SK-N-SH (cell line): ENCODE measurements around the gene SLC7A8. TPM values are rescaled to one million over a fixed set of nuclear protein-coding genes. Genes with fewer than 3 reads are reported as not detected.

ENCODE experiments used
- CTCF ChIA-PET: fragments of 300-600, 350-600 bp; formaldehyde crosslinking; extraction: SDS; loops from one replicate; lab custom pipeline; 2021; lab: Yijun Ruan, JAX
- POLR2A ChIA-PET: fragments of 350-600 bp; sonication (Branson Sonifier 250); formaldehyde crosslinking; extraction: SDS; loops from one replicate; lab custom pipeline; 2020; ENCODE audit warnings: antibody characterized with exemption, inconsistent platforms; lab: Yijun Ruan, JAX
- DNase-seq: peaks from one replicate; pipeline ENCODE4 v3.0.0; 2012
- H2AFZ ChIP-seq: fragments of 200-600 bp; sonication (generic); 2 replicates; pipeline ENCODE4 v1.8.1; 2016; ENCODE audit warnings: antibody characterized with exemption, mild to moderate bottlenecking, low read depth
- H3F3A ChIP-seq: fragments of 200-600 bp; sonication (generic); replicated peaks from 2 replicates; pipeline ENCODE3; 2016; ENCODE audit warnings: antibody characterized with exemption, mild to moderate bottlenecking; ENCODE audit not compliant: insufficient read depth
- H3K27ac ChIP-seq, 2 experiments: fragments of 200-500 bp in 1 of 2; fragments of 200-600 bp in 1 of 2; sonication (Bioruptor generic) in 1 of 2; sonication (generic), shearing (Covaris generic) in 1 of 2; 2 replicates each; pipeline versions ENCODE4 v1.5.1 to v1.6.1; 2014 to 2016; ENCODE audit warnings: low read depth in 2 of 2, inconsistent platforms in 1 of 2, low read length in 1 of 2, mild to moderate bottlenecking in 1 of 2, mixed read lengths in 1 of 2
- H3K27me3 ChIP-seq: fragments of 200-600 bp; sonication (generic), shearing (Covaris generic); 2 replicates; pipeline ENCODE4 v1.6.1; 2016; ENCODE audit warnings: mixed run types; ENCODE audit not compliant: insufficient read depth
- H3K36me3 ChIP-seq, 2 experiments: fragments of 200-500 bp in 1 of 2; fragments of 200-600 bp in 1 of 2; sonication (Bioruptor generic) in 1 of 2; sonication (generic) in 1 of 2; replicated peaks in 1 of 2; 2 replicates each; pipeline versions ENCODE3 to v1.5.1; 2014 to 2016; ENCODE audit warnings: low read length in 1 of 2, mild to moderate bottlenecking in 1 of 2; ENCODE audit not compliant: insufficient read depth in 2 of 2, control insufficient read depth in 1 of 2
- H3K4me1 ChIP-seq, 2 experiments: fragments of 200-500 bp in 1 of 2; fragments of 200-600 bp in 1 of 2; sonication (Bioruptor generic) in 1 of 2; sonication (generic), shearing (Covaris generic) in 1 of 2; 2 replicates each; pipeline versions ENCODE4 v1.5.1 to v1.6.1; 2014 to 2016; ENCODE audit warnings: low read depth in 1 of 2, low read length in 1 of 2, mixed run types in 1 of 2; ENCODE audit not compliant: insufficient read depth in 2 of 2, control insufficient read depth in 1 of 2
- H3K4me2 ChIP-seq: fragments of 200-600 bp; sonication (generic), shearing (Covaris generic); 2 replicates; pipeline ENCODE4 v1.6.1; 2017; ENCODE audit warnings: mixed run types
- H3K4me3 ChIP-seq, 2 experiments: fragments of 200-500 bp in 1 of 2; fragments of 200-600 bp in 1 of 2; sonication (Bioruptor generic) in 1 of 2; sonication (generic), shearing (Covaris generic) in 1 of 2; 2 replicates each; pipeline versions ENCODE4 v1.5.1 to v1.8.1; 2014 to 2016; ENCODE audit warnings: low read depth in 2 of 2, inconsistent platforms in 1 of 2, low read length in 1 of 2, mild to moderate bottlenecking in 1 of 2, mixed read lengths in 1 of 2, moderate library complexity in 1 of 2
- H3K79me2 ChIP-seq: fragments of 200-600 bp; sonication (generic); 2 replicates; pipeline ENCODE4 v1.8.1; 2017; ENCODE audit warnings: mild to moderate bottlenecking; ENCODE audit not compliant: insufficient read depth
- H3K9ac ChIP-seq: fragments of 200-600 bp; sonication (generic); 2 replicates; pipeline ENCODE4 v1.6.1; 2017; ENCODE audit warnings: mixed run types
- H3K9me2 ChIP-seq: fragments of 200-600 bp; sonication (generic); 2 replicates; pipeline ENCODE4 v1.6.1; 2017; ENCODE audit warnings: mixed run types
- H3K9me3 ChIP-seq: fragments of 200-600 bp; sonication (generic); 2 replicates; pipeline ENCODE4 v1.6.1; 2017; ENCODE audit warnings: mixed run types, mild to moderate bottlenecking, moderate library complexity
- H4K20me1 ChIP-seq: fragments of 200-600 bp; sonication (generic); 2 replicates; pipeline ENCODE4 v1.6.1; 2017; ENCODE audit warnings: mild to moderate bottlenecking, mixed run types; ENCODE audit not compliant: insufficient read depth
- CHD2 ChIP-seq: fragments of 150-350 bp; IDR thresholded peaks from 2 replicates; pipeline ENCODE4 v1.6.1; 2018; ENCODE audit warnings: low read length; ENCODE audit not compliant: partially characterized antibody
- EP300 ChIP-seq, 2 experiments: IDR thresholded peaks; 2 replicates each; pipeline versions ENCODE4 v1.4.0 to v1.6.1; 2012; ENCODE audit warnings: borderline replicate concordance in 1 of 2, low read depth in 1 of 2, low read length in 1 of 2
- EZH2phosphoT487 ChIP-seq: fragments of 200-600 bp; sonication (generic); IDR thresholded peaks from 2 replicates; pipeline ENCODE4 v1.6.1; 2017; ENCODE audit warnings: low read depth, mixed run types, mild to moderate bottlenecking, antibody characterized with exemption, moderate library complexity, borderline replicate concordance
- FOXJ3 ChIP-seq: sonication (generic); formaldehyde crosslinking; IDR thresholded peaks from 2 replicates; pipeline ENCODE4 v1.5.1; 2020; ENCODE audit warnings: mild to moderate bottlenecking, missing genetic modification reagents
- FOXM1 ChIP-seq: IDR thresholded peaks from 2 replicates; pipeline ENCODE4 v1.4.0; 2012; ENCODE audit warnings: low read depth, mild to moderate bottlenecking
- IRF3 ChIP-seq: fragments of 150-350 bp; IDR thresholded peaks from 2 replicates; pipeline ENCODE4 v1.6.1; 2016; ENCODE audit warnings: mild to moderate bottlenecking, low read depth, low read length
- JUND ChIP-seq: IDR thresholded peaks from 2 replicates; pipeline ENCODE4 v1.4.0; 2012
- MXI1 ChIP-seq: IDR thresholded peaks from 2 replicates; pipeline ENCODE4 v1.6.1; 2012; ENCODE audit warnings: mild to moderate bottlenecking, low read depth, low read length, improper control_type of control experiment
- POLR2AphosphoS5 ChIP-seq: IDR thresholded peaks from 2 replicates; pipeline ENCODE4 v1.6.1; 2012; ENCODE audit warnings: low read depth, low read length
- REST ChIP-seq: IDR thresholded peaks from 2 replicates; pipeline ENCODE4 v1.6.1; 2012; ENCODE audit warnings: mild to moderate bottlenecking, low read depth, low read length, moderate library complexity
- RFX5 ChIP-seq: IDR thresholded peaks from 2 replicates; pipeline ENCODE4 v1.6.1; 2012; ENCODE audit warnings: mild to moderate bottlenecking, improper control_type of control experiment, low read length
- RXRA ChIP-seq: IDR thresholded peaks from 2 replicates; pipeline ENCODE4 v1.4.0; 2012; ENCODE audit warnings: low read depth, mild to moderate bottlenecking, borderline replicate concordance
- SMC3 ChIP-seq: IDR thresholded peaks from 2 replicates; pipeline ENCODE4 v1.6.1; 2012; ENCODE audit warnings: low read depth, low read length, improper control_type of control experiment
- WGBS: methylation state at CpG from one replicate; pipeline ENCODE4 v1.1.6; 2017; ENCODE audit warnings: low lambda C conversion rate; 5-methylcytosine and 5-hydroxymethylcytosine counted together
- polyA plus RNA-seq, 3 experiments: library from polyadenylated mRNA; depleted of rRNA; stranded (reverse); fragments of >200 nt; gene quantifications; 2 replicates each; pipeline ENCODE4 v1.2.3, GENCODE V29; 2012

SLC7A8 gene
- polyA plus RNA-seq, 1 of the 3 experiments (the other 2 are of a cell fraction): 1.4 TPM

GRCh38 chr14:23137192-23137812 lies 46.2 kb downstream of the SLC7A8 start:
- ChIA-PET CTCF (interaction anchor here (0.9 to 2.2 kb wide), 4 partner anchors 16 to 40 kb away, joined by 3 to 11 read pairs (median 6); no protein-coding TSS in a partner anchor), POLR2A (no interaction called here)

More at GRCh38 chr14:23137192-23137812, 46.2 kb downstream of the SLC7A8 start:
- DNase-seq: no peak
- Histone ChIP-seq H3K27ac (no peak overlapping the region), H3K9me2 (no peaks in the 10 kb centered on the region), H2AFZ (no peak overlapping the region), H3K79me2 (no peaks in the 10 kb centered on the region), H3K36me3 (no peaks in the 10 kb centered on the region), H3K9ac (no peak overlapping the region), H3F3A (no peaks in the 10 kb centered on the region), H3K4me2 (no peak overlapping the region), H4K20me1 (no peaks in the 10 kb centered on the region), H3K9me3 (no peaks in the 10 kb centered on the region), H3K4me3 (no peak overlapping the region), H3K27me3 (no peaks in the 10 kb centered on the region; the same call in 1 of the 2 replicates), H3K4me1 (no peaks in the 10 kb centered on the region; a peak in 1 of 4 replicates)
- TF ChIP-seq REST (no peak), EZH2phosphoT487 (no peak), FOXM1 (no peak), JUND (no peak), CHD2 (no peak), SMC3 (no peak), FOXJ3 (CRISPR knock-in tag) (no peak), EP300 (IDR thresholded peaks at IDR 0.05; ENCODE audit: borderline replicate concordance in 1 of 2, low read depth in 1 of 2, low read length in 1 of 2) (no peak), IRF3 (no peak), RFX5 (no peak), RXRA (no peak), MXI1 (no peak), POLR2AphosphoS5 (no peak)
- 58% methylated on average over 11 of the region's 11 CpGs for WGBS
